Measurements from ENCODE around the gene DLGAP5.

DLGAP5 gene

GRCh38 chr14:55139141-55139540 is 52.2 kb downstream of the DLGAP5 start:
- no peak overlapping the region for H3K4me3 ChIP-seq (ENCODE audit: low read depth, low read length)
- TF ChIP-seq, protein P1, sequence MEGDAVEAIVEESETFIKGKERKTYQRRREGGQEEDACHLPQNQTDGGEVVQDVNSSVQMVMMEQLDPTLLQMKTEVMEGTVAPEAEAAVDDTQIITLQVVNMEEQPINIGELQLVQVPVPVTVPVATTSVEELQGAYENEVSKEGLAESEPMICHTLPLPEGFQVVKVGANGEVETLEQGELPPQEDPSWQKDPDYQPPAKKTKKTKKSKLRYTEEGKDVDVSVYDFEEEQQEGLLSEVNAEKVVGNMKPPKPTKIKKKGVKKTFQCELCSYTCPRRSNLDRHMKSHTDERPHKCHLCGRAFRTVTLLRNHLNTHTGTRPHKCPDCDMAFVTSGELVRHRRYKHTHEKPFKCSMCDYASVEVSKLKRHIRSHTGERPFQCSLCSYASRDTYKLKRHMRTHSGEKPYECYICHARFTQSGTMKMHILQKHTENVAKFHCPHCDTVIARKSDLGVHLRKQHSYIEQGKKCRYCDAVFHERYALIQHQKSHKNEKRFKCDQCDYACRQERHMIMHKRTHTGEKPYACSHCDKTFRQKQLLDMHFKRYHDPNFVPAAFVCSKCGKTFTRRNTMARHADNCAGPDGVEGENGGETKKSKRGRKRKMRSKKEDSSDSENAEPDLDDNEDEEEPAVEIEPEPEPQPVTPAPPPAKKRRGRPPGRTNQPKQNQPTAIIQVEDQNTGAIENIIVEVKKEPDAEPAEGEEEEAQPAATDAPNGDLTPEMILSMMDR (IDR thresholded peaks at IDR 0.05; ENCODE audit: borderline replicate concordance, insufficient read depth, low read depth, low read length), result no peak

DNA sequence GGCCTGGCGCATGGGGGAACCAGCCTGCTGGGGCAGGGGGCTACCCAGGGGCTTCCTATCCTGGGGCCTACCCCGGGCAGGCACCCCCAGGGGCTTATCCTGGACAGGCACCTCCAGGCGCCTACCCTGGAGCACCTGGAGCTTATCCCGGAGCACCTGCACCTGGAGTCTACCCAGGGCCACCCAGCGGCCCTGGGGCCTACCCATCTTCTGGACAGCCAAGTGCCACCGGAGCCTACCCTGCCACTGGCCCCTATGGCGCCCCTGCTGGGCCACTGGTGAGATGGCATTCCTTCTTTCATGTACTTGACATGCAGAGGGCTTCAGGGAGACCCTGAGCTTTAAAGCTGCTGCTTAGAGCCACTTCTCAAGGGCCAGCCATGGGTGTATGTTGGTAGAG is 53.3 kb downstream of the DLGAP5 start:
- TF ChIP-seq, protein P1 (IDR thresholded peaks at IDR 0.05; ENCODE audit: borderline replicate concordance, insufficient read depth, low read depth, low read length), result peak; percentile 46; the same call in 1 of the 2 replicates
- H3K4me3 ChIP-seq (ENCODE audit: low read depth, low read length), result no peak overlapping the region

DNA sequence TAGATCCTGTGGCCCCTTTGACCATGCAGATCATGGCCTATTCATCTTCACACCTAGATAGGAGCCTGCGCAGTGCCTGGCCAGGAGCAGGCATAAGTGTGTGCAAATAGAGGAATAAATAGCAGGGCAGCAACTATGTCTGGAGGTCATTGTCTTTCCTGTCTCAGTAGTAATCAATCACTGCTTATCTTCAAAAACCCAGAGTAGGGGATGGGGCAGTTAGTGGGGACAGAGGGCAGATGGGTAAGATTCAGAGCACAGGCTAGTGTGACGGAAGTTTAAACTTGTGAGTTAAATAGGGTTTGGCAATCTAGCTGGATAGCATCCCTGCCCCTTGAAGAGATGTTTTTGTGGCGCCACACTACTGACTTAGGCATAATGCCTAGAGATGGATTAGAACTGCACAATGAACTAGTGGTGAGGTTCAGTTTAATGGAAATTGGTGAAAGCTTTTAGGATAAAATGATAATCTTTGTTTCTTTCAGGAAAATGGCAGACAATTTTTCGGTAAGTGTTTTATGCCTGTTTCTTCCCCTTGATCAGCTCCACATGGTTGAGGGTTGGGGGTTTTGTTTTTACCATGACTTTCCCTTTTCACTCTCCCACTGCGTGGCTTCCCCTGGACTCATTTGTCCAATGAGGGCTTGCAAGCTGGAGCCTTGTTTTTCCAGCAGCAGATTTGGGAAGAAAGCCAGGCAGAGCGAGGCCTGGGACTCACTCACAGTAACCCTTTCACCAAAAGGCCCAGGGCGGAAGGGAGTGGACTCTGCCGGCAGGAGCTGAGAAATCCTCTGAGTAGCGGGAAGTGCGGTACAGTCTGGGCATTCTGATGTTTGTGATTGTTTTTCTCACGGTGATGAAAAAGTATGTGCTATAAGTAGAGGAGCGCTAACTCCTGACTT is 54.2 kb downstream of the DLGAP5 start:
- TF ChIP-seq, protein P1 (IDR thresholded peaks at IDR 0.05; ENCODE audit: borderline replicate concordance, insufficient read depth, low read depth, low read length), result no peak
- H3K4me3 ChIP-seq (ENCODE audit: low read depth, low read length), result no peak overlapping the region

DNA sequence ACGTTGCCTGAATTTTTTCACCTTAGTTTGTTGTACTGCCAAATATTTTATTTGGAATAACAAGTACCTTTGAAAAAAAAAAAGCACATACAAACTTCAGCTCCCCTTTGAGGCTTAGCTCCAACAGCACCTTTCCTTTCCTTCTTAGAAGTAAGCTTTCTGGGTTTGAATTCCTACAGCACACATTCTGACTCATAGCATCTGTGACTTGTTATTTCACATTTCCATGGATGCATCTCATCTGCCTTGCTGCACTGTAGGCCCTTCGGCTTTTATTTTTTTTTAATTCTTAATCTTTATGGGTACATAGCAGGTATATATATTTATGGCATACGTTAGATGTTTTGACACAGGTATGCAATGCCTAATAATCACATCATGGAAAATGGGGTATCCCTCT is 55.1 kb downstream of the DLGAP5 start:
- TF ChIP-seq, protein P1 (IDR thresholded peaks at IDR 0.05; ENCODE audit: borderline replicate concordance, insufficient read depth, low read depth, low read length), result no peak

GRCh38 chr14:55133416-55133815 is 58.0 kb downstream of the DLGAP5 start:
- TF ChIP-seq, protein P1 (IDR thresholded peaks at IDR 0.05; ENCODE audit: borderline replicate concordance, insufficient read depth, low read depth, low read length), result no peak
- no peak overlapping the region for H3K4me3 ChIP-seq (ENCODE audit: low read depth, low read length)

More for the DNA sequence above, 55.1 kb downstream of the DLGAP5 start:
- no peak overlapping the region for H3K4me3 ChIP-seq (ENCODE audit: low read depth, low read length)

DNA sequence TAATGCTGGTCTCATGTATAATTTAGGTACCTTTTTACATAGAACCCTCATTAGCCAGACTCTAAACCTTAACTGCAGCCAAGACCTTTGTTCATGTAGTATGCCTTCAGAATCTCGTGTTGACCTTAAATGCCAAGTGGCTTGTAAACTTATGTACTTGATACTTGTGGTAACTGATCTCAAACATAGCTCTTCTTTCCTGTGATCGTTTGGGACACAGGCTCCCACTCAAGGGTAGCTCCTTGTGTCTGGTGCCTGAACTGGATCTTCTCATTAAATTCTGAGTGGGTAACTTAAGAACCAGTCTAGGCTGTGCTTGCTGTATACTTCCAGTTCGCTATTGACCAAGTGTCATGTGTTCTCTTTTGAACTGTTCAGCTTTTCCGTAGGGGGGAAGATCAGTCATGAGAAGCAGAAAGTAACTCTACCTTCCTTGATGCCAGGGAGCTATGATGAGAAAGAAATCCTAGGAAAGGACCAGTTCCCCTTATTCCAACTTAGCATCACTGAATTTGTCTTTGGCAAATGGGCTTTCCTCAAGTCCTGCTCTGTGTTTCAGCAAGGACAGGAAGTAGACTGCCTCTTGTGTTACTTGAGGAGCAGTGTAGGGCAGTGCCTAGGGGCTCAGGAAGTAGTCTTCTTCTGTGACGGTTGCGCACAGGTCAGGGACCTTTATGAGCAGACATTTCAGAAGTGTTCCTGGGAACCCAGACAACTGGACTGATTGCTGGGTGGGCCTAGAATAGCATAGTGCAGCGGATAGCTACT is 59.8 kb downstream of the DLGAP5 start:
- no peak overlapping the region for H3K4me3 ChIP-seq (ENCODE audit: low read depth, low read length)
- TF ChIP-seq, protein P1 (IDR thresholded peaks at IDR 0.05; ENCODE audit: borderline replicate concordance, insufficient read depth, low read depth, low read length), result no peak
